Medulla oblongata (tissue), 1 donor: ENCODE results near the gene AUTS2.

Experiments used
- DNase-seq: peaks from one replicate; pipeline ENCODE4 v3.0.0-alpha.2; 2015; ENCODE audit errors: extremely low spot score

AUTS2 gene

DNA sequence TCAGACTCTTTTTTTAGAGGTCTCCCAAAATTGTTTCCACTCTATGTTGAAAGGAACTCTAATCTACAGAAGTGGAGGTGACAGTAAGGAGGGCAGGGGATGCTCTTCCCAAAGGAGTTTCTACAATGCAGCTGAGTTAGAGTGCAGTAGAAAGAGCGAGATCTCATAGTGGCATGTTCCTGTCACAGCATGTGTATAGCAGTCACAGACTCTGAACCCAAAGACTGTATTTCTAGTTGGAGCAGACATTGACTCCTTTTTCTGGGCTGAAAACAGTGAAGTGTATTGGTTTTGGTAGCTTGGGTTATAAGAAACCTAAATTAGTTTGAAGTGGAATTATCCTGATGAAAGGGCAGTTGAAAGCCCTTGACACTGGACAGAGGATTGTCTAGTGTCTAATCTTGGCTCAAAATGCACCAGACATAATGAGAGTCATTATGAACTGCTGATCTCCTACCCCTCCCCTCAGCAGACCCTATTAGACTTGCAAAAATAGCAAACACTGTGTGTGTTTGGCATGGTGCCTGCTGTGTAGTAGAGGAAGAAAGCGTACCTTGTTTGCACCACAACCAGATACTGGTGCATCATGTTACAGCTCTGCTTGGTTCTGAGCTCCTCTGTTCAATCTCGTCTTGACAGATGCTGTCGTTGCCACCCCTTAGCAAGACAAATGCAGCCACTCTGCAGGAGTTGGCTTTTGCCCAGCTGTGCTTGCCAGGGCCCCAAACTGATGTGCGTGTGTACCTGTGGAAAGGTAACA, 336.0 kb downstream of the AUTS2 start:
- DNase-seq, result peak; percentile 94

GRCh38 chr7:69935107-69935506, 336.8 kb downstream of the AUTS2 start:
- no peak for DNase-seq

- no peak for DNase-seq
Measured at GRCh38 chr7:69937097-69937496, 338.8 kb downstream of the AUTS2 start.

DNA sequence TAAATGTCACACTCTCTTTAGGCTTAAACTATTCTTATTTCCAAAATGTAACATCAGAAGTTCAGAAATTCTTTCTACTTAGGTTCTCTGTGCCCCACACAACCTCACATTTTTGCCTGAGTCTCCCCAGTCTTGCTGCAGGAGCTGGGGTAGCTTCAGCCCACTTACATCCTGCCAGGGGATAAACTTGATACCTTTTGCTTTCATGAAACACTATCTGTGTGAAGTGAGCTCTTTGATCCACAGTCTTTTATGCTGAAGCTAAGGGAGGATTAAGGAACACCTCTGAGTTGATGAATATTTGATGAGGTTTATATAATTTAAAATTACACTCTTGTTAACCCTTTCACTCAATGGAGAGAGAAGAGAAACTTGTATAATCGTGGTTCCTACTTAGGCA, 341.0 kb downstream of the AUTS2 start:
- no peak for DNase-seq

DNA sequence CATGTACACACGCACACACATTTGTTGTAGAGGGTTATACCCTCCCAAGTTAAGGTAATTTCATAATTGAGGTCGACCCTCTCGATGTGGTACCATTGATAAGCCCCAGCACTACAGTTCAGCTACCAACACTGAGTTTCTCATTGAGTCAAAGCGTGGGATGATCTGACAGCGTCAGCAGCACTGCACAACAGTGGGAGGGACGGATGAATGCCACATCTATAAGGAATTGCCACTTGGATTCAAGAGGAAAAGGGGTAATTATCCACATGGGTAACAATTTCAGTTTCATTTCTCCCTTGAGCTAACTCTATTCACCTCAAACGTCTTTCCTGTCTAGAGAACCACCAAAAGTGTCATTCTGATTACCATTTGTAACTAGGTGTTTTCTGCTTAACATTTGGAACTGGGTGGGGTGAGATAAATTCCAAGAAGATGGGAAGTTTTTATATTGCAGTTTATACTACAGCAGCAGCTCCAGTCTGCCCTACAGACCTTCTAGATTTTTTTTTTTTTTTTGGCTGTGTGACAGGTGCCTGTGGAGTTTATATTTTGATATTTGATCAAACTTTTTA, 342.9 kb downstream of the AUTS2 start:
- DNase-seq, result no peak

DNA sequence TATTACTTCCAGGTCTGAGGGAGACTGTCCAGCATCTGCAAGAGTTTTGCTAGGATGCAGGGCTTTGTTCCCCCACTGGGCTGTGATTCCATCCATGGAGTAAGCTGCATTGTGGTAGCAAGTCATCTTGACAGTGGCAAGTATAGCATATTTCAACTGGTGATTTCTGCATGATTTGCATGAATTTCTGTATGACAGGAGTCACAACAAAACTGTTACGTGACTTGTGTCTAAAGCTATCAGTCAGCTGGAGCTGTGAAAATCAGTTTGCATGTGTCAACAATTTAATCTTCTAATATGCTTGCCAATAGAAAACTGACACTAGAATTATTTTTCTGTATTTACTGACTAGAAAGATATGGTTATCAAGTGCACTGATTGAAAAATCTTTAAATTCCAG, 344.3 kb downstream of the AUTS2 start:
- no peak for DNase-seq

GRCh38 chr7:69946901-69947300, 348.6 kb downstream of the AUTS2 start:
- DNase-seq, result no peak

DNA sequence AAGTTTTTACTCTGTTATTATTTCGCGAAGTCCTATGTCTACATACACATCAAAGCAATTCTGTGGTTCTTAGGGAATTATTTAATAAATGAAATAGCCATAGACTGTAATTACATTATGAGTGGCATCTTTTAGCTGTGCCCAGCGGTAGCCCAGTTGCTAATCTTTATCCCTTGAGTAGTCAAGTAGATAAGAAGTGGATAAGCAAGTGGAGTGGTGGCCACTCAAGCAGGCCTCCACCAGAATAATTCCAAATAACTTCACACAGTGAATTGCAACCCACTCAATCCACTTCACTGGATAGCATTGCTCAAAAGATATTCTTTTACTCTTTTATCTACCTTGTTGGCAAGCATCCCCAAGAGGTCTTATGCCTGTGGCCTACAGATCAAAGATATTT, 349.7 kb downstream of the AUTS2 start:
- no peak for DNase-seq

DNA sequence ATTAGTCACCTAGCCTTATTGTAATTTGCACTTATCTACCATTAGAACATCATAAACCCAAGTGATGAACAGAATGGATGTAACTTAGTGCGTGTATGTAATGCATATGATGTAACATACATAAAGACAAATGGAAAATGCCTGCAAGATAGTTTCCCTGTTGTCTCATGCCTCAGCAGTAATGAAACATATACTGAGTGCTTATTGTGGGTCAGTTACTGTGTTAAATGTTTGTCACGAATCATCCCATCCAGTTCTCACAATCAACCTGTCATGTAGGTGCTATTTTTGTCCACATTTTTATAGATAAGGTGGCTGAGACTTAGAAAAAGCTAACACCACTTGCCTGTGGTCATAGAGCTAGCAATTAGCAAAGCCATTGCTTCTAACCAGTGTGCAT, 350.8 kb downstream of the AUTS2 start:
- no peak for DNase-seq

DNA sequence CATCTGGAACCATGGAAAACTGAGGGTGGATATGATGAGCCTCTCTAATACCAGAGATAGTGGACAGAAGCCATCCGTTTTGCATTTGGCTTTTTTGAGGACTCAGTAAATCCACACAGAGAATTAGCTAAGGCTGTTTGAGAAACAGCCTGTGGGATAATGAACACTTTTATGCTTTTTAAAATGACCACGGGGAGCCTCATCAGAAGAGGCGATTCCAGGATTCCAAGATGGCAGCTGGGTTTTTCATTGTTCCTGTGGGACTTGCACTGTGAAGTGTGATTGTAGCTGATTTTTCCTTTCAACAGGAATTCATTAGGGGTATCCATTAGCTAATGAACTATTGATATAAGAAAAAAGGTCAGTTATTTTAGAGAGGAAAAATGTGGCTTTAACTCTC, 353.2 kb downstream of the AUTS2 start:
- DNase-seq, result no peak

GRCh38 chr7:69953136-69954067, 355.1 kb downstream of the AUTS2 start:
- no peak for DNase-seq

DNA sequence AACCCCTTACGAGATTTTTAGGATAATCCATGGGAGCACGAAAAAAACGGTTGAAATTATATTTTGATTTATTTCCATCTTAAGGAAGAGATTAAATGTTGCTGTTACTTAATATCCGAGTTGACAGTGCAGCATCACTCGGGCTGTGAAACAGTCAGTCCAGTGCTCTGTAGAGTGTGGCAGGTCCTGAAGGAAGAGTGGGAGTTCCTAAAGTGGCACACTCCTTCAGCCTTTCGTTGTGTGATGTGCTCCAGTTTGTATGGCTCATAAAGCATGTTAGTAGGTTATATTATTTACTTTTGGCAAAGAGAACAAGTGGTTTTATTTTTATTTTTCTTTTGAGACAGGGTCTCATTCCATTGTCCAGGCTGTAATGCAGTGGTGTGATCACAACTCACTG, 358.3 kb downstream of the AUTS2 start:
- DNase-seq, result no peak

- DNase-seq, result no peak
Measured at GRCh38 chr7:69957661-69958060, 359.4 kb downstream of the AUTS2 start.

DNA sequence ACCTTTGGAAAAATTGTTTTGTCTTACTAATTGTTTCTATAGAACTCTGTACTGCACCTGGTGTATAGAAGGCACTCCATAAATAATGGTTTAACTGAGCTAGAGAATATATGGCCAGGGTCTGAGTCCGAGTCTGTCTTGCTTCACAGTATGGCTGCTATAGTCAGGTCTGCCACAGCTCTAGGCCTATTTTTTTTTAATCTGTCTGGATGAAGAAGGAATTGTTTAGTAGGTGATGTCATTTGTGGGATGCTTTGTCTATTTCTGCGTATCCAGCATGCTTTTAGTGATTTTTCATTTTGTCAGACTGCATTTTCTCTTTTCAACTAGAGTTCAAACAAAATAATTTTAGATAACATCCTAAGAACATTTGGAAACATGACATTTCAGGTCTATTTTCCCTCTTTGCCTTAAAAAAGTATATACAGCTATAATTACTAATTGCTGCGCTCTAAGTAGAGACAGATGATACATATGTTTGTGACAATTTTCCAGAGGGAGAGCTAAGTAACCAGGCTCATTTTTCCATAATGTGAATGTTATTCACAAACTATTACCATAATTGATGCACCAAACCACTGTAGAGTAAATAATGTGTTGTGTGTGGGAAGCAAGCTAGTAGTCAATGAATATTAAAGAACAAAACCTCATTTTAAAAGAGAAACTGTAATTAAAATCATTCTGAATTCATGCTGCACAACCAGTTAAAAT, 361.7 kb downstream of the AUTS2 start:
- DNase-seq, result no peak

GRCh38 chr7:69961436-69961835, 363.2 kb downstream of the AUTS2 start:
- no peak for DNase-seq

DNA sequence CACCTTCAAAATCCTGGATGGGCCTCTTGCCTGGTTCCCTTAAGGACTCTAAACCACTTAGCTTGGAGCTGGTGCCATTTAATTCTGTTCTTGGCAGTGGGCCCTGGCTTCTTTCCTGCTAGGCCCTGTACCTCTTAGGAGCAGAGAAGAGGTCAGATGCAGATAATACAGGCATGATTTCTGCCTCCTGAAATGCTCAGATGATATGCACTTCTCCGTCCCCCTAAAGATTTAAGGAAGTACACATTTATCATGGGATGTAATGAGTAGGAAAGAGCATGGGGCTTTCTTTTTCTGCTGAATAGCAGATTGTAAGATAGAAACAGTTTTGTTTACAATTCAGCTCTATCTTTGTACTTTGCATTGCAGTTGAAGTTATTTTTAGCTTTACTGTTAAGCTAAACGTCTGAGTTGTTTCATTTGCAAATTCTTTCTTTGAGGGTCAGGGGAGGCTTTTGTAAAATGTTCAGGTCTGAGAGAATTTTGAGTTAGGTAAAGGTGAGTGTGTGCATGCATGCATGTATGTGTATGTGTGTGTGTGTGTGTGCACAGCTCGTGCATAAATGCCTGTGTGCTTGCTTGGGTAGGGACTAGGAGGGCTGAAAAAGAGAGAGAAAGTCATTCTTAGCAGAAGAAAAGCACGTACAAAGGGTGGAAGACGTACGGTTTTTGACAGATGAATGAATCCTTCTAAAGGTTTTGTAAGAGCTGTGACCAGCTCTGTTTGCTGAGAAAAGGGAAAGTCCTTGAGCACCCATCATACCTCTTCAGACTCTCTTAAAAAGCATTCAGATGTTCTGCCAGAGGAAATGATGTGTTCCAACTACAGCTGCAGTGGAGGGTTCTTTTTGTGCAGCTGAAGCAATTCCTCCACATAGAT, 364.2 kb downstream of the AUTS2 start:
- peak; percentile 31 for DNase-seq

GRCh38 chr7:69963393-69963792, 365.1 kb downstream of the AUTS2 start:
- no peak for DNase-seq

DNA sequence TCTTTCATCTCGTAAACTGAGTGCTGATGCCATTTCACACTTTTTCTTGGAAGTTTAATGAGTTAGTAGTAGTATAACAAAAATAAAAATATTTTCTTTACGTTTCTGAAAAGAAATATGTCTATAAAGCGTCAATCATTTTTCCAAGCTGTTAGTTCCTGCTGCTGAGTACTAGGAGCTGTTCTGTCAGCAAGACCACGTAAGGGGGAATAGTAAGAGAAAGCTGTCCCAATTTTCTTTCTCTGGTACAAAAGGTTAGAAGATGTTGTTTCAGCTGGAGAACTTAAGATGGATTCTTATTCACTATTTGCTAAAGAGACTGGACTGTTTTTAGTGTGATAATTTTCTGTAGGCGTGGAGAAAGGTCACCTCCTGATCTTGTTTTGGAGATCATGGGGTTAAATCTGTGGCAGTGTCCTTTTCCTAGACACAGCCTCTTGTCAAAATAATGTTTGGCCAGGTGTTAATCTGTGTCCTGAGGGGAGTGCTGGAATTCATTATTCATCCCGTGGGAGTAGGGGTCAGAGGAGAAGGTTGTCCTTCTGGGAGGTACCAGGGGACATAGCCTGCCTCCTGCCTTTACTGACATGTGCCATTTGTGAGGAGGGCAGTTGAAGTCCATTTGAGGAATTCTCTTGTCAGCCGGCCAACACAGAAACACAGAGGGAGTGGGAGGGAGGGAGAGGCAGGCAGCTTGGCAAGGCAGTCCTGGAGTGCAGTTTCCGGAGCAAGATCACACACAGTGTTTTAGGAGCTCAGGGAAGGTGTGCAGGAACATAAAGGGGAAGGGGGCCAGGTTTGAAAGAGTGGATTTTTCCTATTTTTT, 368.7 kb downstream of the AUTS2 start:
- peak; percentile 35 for DNase-seq

GRCh38 chr7:69967689-69968450, 369.6 kb downstream of the AUTS2 start:
- DNase-seq, result peak; percentile 10
